HEK293 (cell line): ENCODE results near the gene PPEF2.

Experiments used
- BCL11B ChIP-seq: fragments of 450-650 bp; formaldehyde crosslinking; IDR thresholded peaks from 2 replicates; pipeline ENCODE4 v1.5.1; 2016; ENCODE audit warnings: low read depth, missing biosample characterization, missing genetic modification characterization
- FEZF1 ChIP-seq: fragments of 450-650 bp; formaldehyde crosslinking; IDR thresholded peaks from 2 replicates; pipeline ENCODE4 v1.5.1; 2016; ENCODE audit warnings: missing biosample characterization, missing genetic modification characterization
- GFI1B ChIP-seq: fragments of 450-650 bp; formaldehyde crosslinking; IDR thresholded peaks from 2 replicates; pipeline ENCODE4 v1.5.1; 2016; ENCODE audit warnings: missing biosample characterization, missing genetic modification characterization
- GLIS1 ChIP-seq: fragments of 450-650 bp; formaldehyde crosslinking; IDR thresholded peaks from 2 replicates; pipeline ENCODE4 v1.5.1; 2016; ENCODE audit warnings: missing biosample characterization, missing genetic modification characterization
- OVOL3 ChIP-seq: fragments of 450-650 bp; formaldehyde crosslinking; IDR thresholded peaks from 2 replicates; pipeline ENCODE4 v1.5.1; 2016; ENCODE audit warnings: missing biosample characterization, missing genetic modification characterization
- REPIN1 ChIP-seq: fragments of 450-650 bp; formaldehyde crosslinking; IDR thresholded peaks from 2 replicates; pipeline ENCODE4 v1.5.1; 2017; ENCODE audit warnings: missing biosample characterization, missing genetic modification characterization, low read depth
- SP2 ChIP-seq: fragments of 450-650 bp; formaldehyde crosslinking; IDR thresholded peaks from 2 replicates; pipeline ENCODE4 v1.5.1; 2016; ENCODE audit warnings: missing biosample characterization, missing genetic modification characterization
- TSHZ1 ChIP-seq: fragments of 450-650 bp; formaldehyde crosslinking; IDR thresholded peaks from 2 replicates; pipeline ENCODE4 v1.5.1; 2016; ENCODE audit warnings: missing biosample characterization, missing genetic modification characterization, borderline replicate concordance
- YY2 ChIP-seq: fragments of 450-650 bp; formaldehyde crosslinking; IDR thresholded peaks from 2 replicates; pipeline ENCODE4 v1.5.1; 2016; ENCODE audit warnings: missing biosample characterization, missing genetic modification characterization
- ZBTB49 ChIP-seq: fragments of 450-650 bp; formaldehyde crosslinking; IDR thresholded peaks from 2 replicates; pipeline ENCODE4 v1.5.1; 2016; ENCODE audit warnings: missing biosample characterization, missing genetic modification characterization, low read depth
- ZFP37 ChIP-seq: fragments of 450-650 bp; formaldehyde crosslinking; IDR thresholded peaks from 2 replicates; pipeline ENCODE4 v1.5.1; 2016; ENCODE audit warnings: missing biosample characterization, missing genetic modification characterization
- ZFP69B ChIP-seq: fragments of 450-650 bp; formaldehyde crosslinking; IDR thresholded peaks from 2 replicates; pipeline ENCODE4 v1.5.1; 2016; ENCODE audit warnings: missing biosample characterization, missing genetic modification characterization
- ZNF133 ChIP-seq: fragments of 450-650 bp; formaldehyde crosslinking; IDR thresholded peaks from 2 replicates; pipeline ENCODE4 v1.5.1; 2016; ENCODE audit warnings: missing biosample characterization, missing genetic modification characterization
- ZNF148 ChIP-seq: fragments of 450-650 bp; formaldehyde crosslinking; IDR thresholded peaks from 2 replicates; pipeline ENCODE4 v1.5.0; 2017; ENCODE audit warnings: missing biosample characterization, missing genetic modification characterization, borderline replicate concordance
- ZNF174 ChIP-seq: fragments of 450-650 bp; formaldehyde crosslinking; IDR thresholded peaks from 2 replicates; pipeline ENCODE4 v1.5.0; 2017; ENCODE audit warnings: missing biosample characterization, mild to moderate bottlenecking, missing genetic modification characterization
- ZNF19 ChIP-seq: fragments of 450-650 bp; formaldehyde crosslinking; IDR thresholded peaks from 2 replicates; pipeline ENCODE4; 2016; ENCODE audit warnings: missing biosample characterization, missing genetic modification characterization, low read depth
- ZNF239 ChIP-seq: fragments of 450-650 bp; formaldehyde crosslinking; IDR thresholded peaks from 2 replicates; pipeline ENCODE4 v1.5.1; 2016; ENCODE audit warnings: missing biosample characterization, missing genetic modification characterization
- ZNF24 ChIP-seq: fragments of 450-650 bp; formaldehyde crosslinking; IDR thresholded peaks from 2 replicates; pipeline ENCODE4 v1.5.1; 2016; ENCODE audit warnings: missing biosample characterization, missing genetic modification characterization
- ZNF324 ChIP-seq: fragments of 450-650 bp; formaldehyde crosslinking; IDR thresholded peaks from 2 replicates; pipeline ENCODE4 v1.5.1; 2016; ENCODE audit warnings: missing biosample characterization, missing genetic modification characterization
- ZNF37A ChIP-seq: fragments of 450-650 bp; IDR thresholded peaks from 2 replicates; pipeline ENCODE4 v1.5.1; 2018; ENCODE audit warnings: missing biosample characterization, missing genetic modification characterization
- ZNF580 ChIP-seq: fragments of 450-650 bp; formaldehyde crosslinking; IDR thresholded peaks from 2 replicates; pipeline ENCODE4 v1.5.1; 2016; ENCODE audit warnings: missing biosample characterization, missing genetic modification characterization
- ZNF670 ChIP-seq: fragments of 450-650 bp; formaldehyde crosslinking; IDR thresholded peaks from 2 replicates; pipeline ENCODE4 v1.5.1; 2016; ENCODE audit warnings: missing biosample characterization, missing genetic modification characterization, low read depth
- ZNF768 ChIP-seq: fragments of 450-650 bp; formaldehyde crosslinking; IDR thresholded peaks from 2 replicates; pipeline ENCODE4 v1.5.1; 2018; ENCODE audit warnings: missing biosample characterization, mild to moderate bottlenecking, missing genetic modification characterization
- ZSCAN4 ChIP-seq: fragments of 450-650 bp; formaldehyde crosslinking; IDR thresholded peaks from 2 replicates; pipeline ENCODE4 v1.5.1; 2017; ENCODE audit warnings: missing biosample characterization, missing genetic modification characterization

Gene PPEF2

GRCh38 chr4:75940692-75941253 is 38.5 kb upstream of the PPEF2 start, which contains the start of gene NAAA (continued):
- TF ChIP-seq REPIN1 (tag by site-specific recombination) (no peak), GFI1B (tag by site-specific recombination) (no peak), SP2 (tag by site-specific recombination) (peak; percentile 66), ZBTB49 (tag by site-specific recombination) (no peak), BCL11B (tag by site-specific recombination) (no peak), FEZF1 (tag by site-specific recombination) (no peak), ZNF174 (tag by site-specific recombination) (no peak), TSHZ1 (tag by site-specific recombination) (0 out of 2 replicates have a peak, but pooled peaks have one; percentile 30), ZNF133 (tag by site-specific recombination) (no peak; the same call in 1 of the 2 replicates), ZFP37 (no peak), ZNF580 (tag by site-specific recombination) (no peak), YY2 (tag by site-specific recombination) (no peak), ZFP69B (tag by site-specific recombination) (peak; percentile 83), ZNF324 (no peak), OVOL3 (tag by site-specific recombination) (no peak), ZNF37A (tag by site-specific recombination) (no peak), ZNF670 (tag by site-specific recombination) (no peak), ZSCAN4 (tag by site-specific recombination) (no peak), ZNF768 (tag by site-specific recombination) (no peak), ZNF148 (tag by site-specific recombination) (no peak), ZNF239 (no peak), ZNF19 (no peak), ZNF24 (no peak), GLIS1 (tag by site-specific recombination) (peak; percentile 13; the same call in 1 of the 2 replicates)
